DMS 273 (cell line): ENCODE data around the gene STPG4.
"Not testable (repeated sequence)": the region's sequence is repeated elsewhere in the genome, so short reads cannot be mapped to it uniquely, and the experiment has no call there.

Experiments used
- DNase-seq: peaks from one replicate; lab custom pipeline; 2025; ENCODE audit not compliant: unreplicated experiment; lab: John Stamatoyannopoulos, UW

Gene STPG4

GRCh38 chr2:47128705-47129104 lies 26.4 kb downstream of the STPG4 start:
- no peak for DNase-seq

- peak; percentile 13 for DNase-seq
Observed at GRCh38 chr2:47127862-47128543, 27.1 kb downstream of the STPG4 start.

GRCh38 chr2:47126783-47127182 lies 28.3 kb downstream of the STPG4 start:
- DNase-seq = no peak

- DNase-seq = not testable (repeated sequence)
Observed at GRCh38 chr2:47124740-47125139, 30.4 kb downstream of the STPG4 start.

GRCh38 chr2:47120424-47120823 lies 34.7 kb downstream of the STPG4 start:
- not testable (repeated sequence) for DNase-seq

- DNase-seq = no peak
Observed at GRCh38 chr2:47119001-47119400, 36.1 kb downstream of the STPG4 start.

GRCh38 chr2:47118581-47118980 lies 36.5 kb downstream of the STPG4 start:
- DNase-seq = no peak

GRCh38 chr2:47112665-47113435 lies 42.3 kb downstream of the STPG4 start:
- DNase-seq = no peak

GRCh38 chr2:47109680-47110079 lies 45.4 kb downstream of the STPG4 start:
- no peak for DNase-seq

GRCh38 chr2:47109007-47109375 lies 46.1 kb downstream of the STPG4 start:
- DNase-seq = no peak

GRCh38 chr2:47108267-47109006 lies 46.7 kb downstream of the STPG4 start:
- DNase-seq = not testable (repeated sequence)

- not testable (repeated sequence) for DNase-seq
Observed at GRCh38 chr2:47107201-47107600, 47.9 kb downstream of the STPG4 start.

GRCh38 chr2:47106231-47106630 lies 48.9 kb downstream of the STPG4 start:
- not testable (repeated sequence) for DNase-seq

GRCh38 chr2:47099712-47100111 lies 55.4 kb downstream of the STPG4 start:
- DNase-seq = not testable (repeated sequence)

- no peak for DNase-seq
Observed at GRCh38 chr2:47098953-47099352, 56.2 kb downstream of the STPG4 start.

GRCh38 chr2:47097563-47097962 lies 57.5 kb downstream of the STPG4 start:
- no peak for DNase-seq

- no peak for DNase-seq
Observed at GRCh38 chr2:47096451-47096850, 58.7 kb downstream of the STPG4 start.

GRCh38 chr2:47095349-47096020 lies 59.6 kb downstream of the STPG4 start:
- DNase-seq = no peak

GRCh38 chr2:47094511-47095142 lies 60.5 kb downstream of the STPG4 start:
- DNase-seq = no peak

GRCh38 chr2:47093626-47094025 lies 61.5 kb downstream of the STPG4 start:
- no peak for DNase-seq

GRCh38 chr2:47092465-47092864 lies 62.6 kb downstream of the STPG4 start:
- DNase-seq = no peak
